ENCODE results near the gene NEU4. TPM values are rescaled to one million over a fixed set of nuclear protein-coding genes. Genes with fewer than 3 reads are reported as not detected.
A peak's percentile ranks its signal among the peaks of the same experiment; 100 is the strongest.
"Not testable (repeated sequence)": the region's sequence is repeated elsewhere in the genome, so short reads cannot be mapped to it uniquely, and the experiment has no call there.

NEU4 gene
- total RNA-seq, 1 experiment from 2014 or later: 0.24 TPM

GRCh38 chr2:241773511-241774418, 35.2 kb upstream of the NEU4 start:
- DNase-seq (ENCODE audit: low read depth): no peak
- in situ Hi-C loops (cut with HindIII; ENCODE audit: low pct_unique_long_range_greater_than_20kb, low sequenced_read_pairs): no loop called here

GRCh38 chr2:241774419-241775222, 34.4 kb upstream of the NEU4 start:
- in situ Hi-C loops (cut with HindIII; ENCODE audit: low pct_unique_long_range_greater_than_20kb, low sequenced_read_pairs): no loop called here
- no peak for DNase-seq (ENCODE audit: low read depth)

GRCh38 chr2:241775223-241776177, 33.5 kb upstream of the NEU4 start:
- no peak for DNase-seq (ENCODE audit: low read depth)
- in situ Hi-C loops (cut with HindIII; ENCODE audit: low pct_unique_long_range_greater_than_20kb, low sequenced_read_pairs): no loop called here

- DNase-seq (ENCODE audit: low read depth): no peak
- in situ Hi-C loops (cut with HindIII; ENCODE audit: low pct_unique_long_range_greater_than_20kb, low sequenced_read_pairs): no loop called here
Measured at GRCh38 chr2:241776336-241777169, 32.4 kb upstream of the NEU4 start, which contains the start of gene GAL3ST2. GAL3ST2 (plus strand) TSS chr2:241776822; CDS start chr2:241776956, 134 bp downstream.

GRCh38 chr2:241777170-241777685, 31.8 kb upstream of the NEU4 start:
- no peak for DNase-seq (ENCODE audit: low read depth)
- in situ Hi-C loops (cut with HindIII; ENCODE audit: low pct_unique_long_range_greater_than_20kb, low sequenced_read_pairs): no loop called here

- in situ Hi-C loops (cut with HindIII; ENCODE audit: low pct_unique_long_range_greater_than_20kb, low sequenced_read_pairs): no loop called here
- DNase-seq (ENCODE audit: low read depth): no peak
Measured at GRCh38 chr2:241777686-241778627, 31.0 kb upstream of the NEU4 start.

GRCh38 chr2:241780939-241781569, 27.9 kb upstream of the NEU4 start:
- DNase-seq (ENCODE audit: low read depth): peak; percentile 21
- in situ Hi-C loops (cut with HindIII; ENCODE audit: low pct_unique_long_range_greater_than_20kb, low sequenced_read_pairs): no loop called here

GRCh38 chr2:241782053-241782452, 26.9 kb upstream of the NEU4 start:
- in situ Hi-C loops (cut with HindIII; ENCODE audit: low pct_unique_long_range_greater_than_20kb, low sequenced_read_pairs); DNase-seq (ENCODE audit: low read depth): not testable (repeated sequence)

GRCh38 chr2:241788135-241788534, 20.9 kb upstream of the NEU4 start:
- DNase-seq (ENCODE audit: low read depth): no peak
- in situ Hi-C loops (cut with HindIII; ENCODE audit: low pct_unique_long_range_greater_than_20kb, low sequenced_read_pairs): no loop called here

- no peak for DNase-seq (ENCODE audit: low read depth)
- in situ Hi-C loops (cut with HindIII; ENCODE audit: low pct_unique_long_range_greater_than_20kb, low sequenced_read_pairs): no loop called here
Measured at GRCh38 chr2:241788572-241788971, 20.4 kb upstream of the NEU4 start.

GRCh38 chr2:241791385-241791784, 17.6 kb upstream of the NEU4 start:
- DNase-seq (ENCODE audit: low read depth); in situ Hi-C loops (cut with HindIII; ENCODE audit: low pct_unique_long_range_greater_than_20kb, low sequenced_read_pairs): not testable (repeated sequence)

GRCh38 chr2:241793385-241793784, 15.6 kb upstream of the NEU4 start:
- in situ Hi-C loops (cut with HindIII; ENCODE audit: low pct_unique_long_range_greater_than_20kb, low sequenced_read_pairs): no loop called here
- DNase-seq (ENCODE audit: low read depth): no peak

- in situ Hi-C loops (cut with HindIII; ENCODE audit: low pct_unique_long_range_greater_than_20kb, low sequenced_read_pairs): no loop called here
- DNase-seq (ENCODE audit: low read depth): no peak
Measured at GRCh38 chr2:241794250-241794823, 14.7 kb upstream of the NEU4 start.

- in situ Hi-C loops (cut with HindIII; ENCODE audit: low pct_unique_long_range_greater_than_20kb, low sequenced_read_pairs): no loop called here
- DNase-seq (ENCODE audit: low read depth): no peak
Measured at GRCh38 chr2:241795021-241795999, 13.7 kb upstream of the NEU4 start.
